Measurements from ENCODE around the gene TOR1A.

- TF ChIP-seq CTCF (IDR thresholded peaks at IDR 0.05 in 4 of 5, conservative IDR thresholded peaks at IDR 0.05 in 1 of 5) (no peak), POLR2A (IDR thresholded peaks at IDR 0.05) (no peak)
Observed at GRCh38 chr9:129813661-129814060, 10.3 kb downstream of the TOR1A start.

Measured in gastrocnemius medialis (tissue), 4 donors.